SK-N-SH (cell line): ENCODE results near the gene AGXT. TPM values are rescaled to one million over a fixed set of nuclear protein-coding genes. Genes with fewer than 3 reads are reported as not detected.

ENCODE experiments used
- CTCF ChIA-PET: fragments of 300-600, 350-600 bp; formaldehyde crosslinking; extraction: SDS; loops from one replicate; lab custom pipeline; 2021; lab: Yijun Ruan, JAX
- POLR2A ChIA-PET: fragments of 350-600 bp; sonication (Branson Sonifier 250); formaldehyde crosslinking; extraction: SDS; loops from one replicate; lab custom pipeline; 2020; ENCODE audit warnings: antibody characterized with exemption, inconsistent platforms; lab: Yijun Ruan, JAX
- DNase-seq: peaks from one replicate; pipeline ENCODE4 v3.0.0; 2012
- H2AFZ ChIP-seq: fragments of 200-600 bp; sonication (generic); 2 replicates; pipeline ENCODE4 v1.8.1; 2016; ENCODE audit warnings: antibody characterized with exemption, mild to moderate bottlenecking, low read depth
- H3F3A ChIP-seq: fragments of 200-600 bp; sonication (generic); replicated peaks from 2 replicates; pipeline ENCODE3; 2016; ENCODE audit warnings: antibody characterized with exemption, mild to moderate bottlenecking; ENCODE audit not compliant: insufficient read depth
- H3K27ac ChIP-seq, 2 experiments: fragments of 200-500 bp in 1 of 2; fragments of 200-600 bp in 1 of 2; sonication (Bioruptor generic) in 1 of 2; sonication (generic), shearing (Covaris generic) in 1 of 2; 2 replicates each; pipeline versions ENCODE4 v1.5.1 to v1.6.1; 2014 to 2016; ENCODE audit warnings: low read depth in 2 of 2, inconsistent platforms in 1 of 2, low read length in 1 of 2, mild to moderate bottlenecking in 1 of 2, mixed read lengths in 1 of 2
- H3K27me3 ChIP-seq: fragments of 200-600 bp; sonication (generic), shearing (Covaris generic); 2 replicates; pipeline ENCODE4 v1.6.1; 2016; ENCODE audit warnings: mixed run types; ENCODE audit not compliant: insufficient read depth
- H3K36me3 ChIP-seq, 2 experiments: fragments of 200-500 bp in 1 of 2; fragments of 200-600 bp in 1 of 2; sonication (Bioruptor generic) in 1 of 2; sonication (generic) in 1 of 2; replicated peaks in 1 of 2; 2 replicates each; pipeline versions ENCODE3 to v1.5.1; 2014 to 2016; ENCODE audit warnings: low read length in 1 of 2, mild to moderate bottlenecking in 1 of 2; ENCODE audit not compliant: insufficient read depth in 2 of 2, control insufficient read depth in 1 of 2
- H3K4me1 ChIP-seq, 2 experiments: fragments of 200-500 bp in 1 of 2; fragments of 200-600 bp in 1 of 2; sonication (Bioruptor generic) in 1 of 2; sonication (generic), shearing (Covaris generic) in 1 of 2; 2 replicates each; pipeline versions ENCODE4 v1.5.1 to v1.6.1; 2014 to 2016; ENCODE audit warnings: low read depth in 1 of 2, low read length in 1 of 2, mixed run types in 1 of 2; ENCODE audit not compliant: insufficient read depth in 2 of 2, control insufficient read depth in 1 of 2
- H3K4me2 ChIP-seq: fragments of 200-600 bp; sonication (generic), shearing (Covaris generic); 2 replicates; pipeline ENCODE4 v1.6.1; 2017; ENCODE audit warnings: mixed run types
- H3K4me3 ChIP-seq, 2 experiments: fragments of 200-500 bp in 1 of 2; fragments of 200-600 bp in 1 of 2; sonication (Bioruptor generic) in 1 of 2; sonication (generic), shearing (Covaris generic) in 1 of 2; 2 replicates each; pipeline versions ENCODE4 v1.5.1 to v1.8.1; 2014 to 2016; ENCODE audit warnings: low read depth in 2 of 2, inconsistent platforms in 1 of 2, low read length in 1 of 2, mild to moderate bottlenecking in 1 of 2, mixed read lengths in 1 of 2, moderate library complexity in 1 of 2
- H3K79me2 ChIP-seq: fragments of 200-600 bp; sonication (generic); 2 replicates; pipeline ENCODE4 v1.8.1; 2017; ENCODE audit warnings: mild to moderate bottlenecking; ENCODE audit not compliant: insufficient read depth
- H3K9ac ChIP-seq: fragments of 200-600 bp; sonication (generic); 2 replicates; pipeline ENCODE4 v1.6.1; 2017; ENCODE audit warnings: mixed run types
- H3K9me2 ChIP-seq: fragments of 200-600 bp; sonication (generic); 2 replicates; pipeline ENCODE4 v1.6.1; 2017; ENCODE audit warnings: mixed run types
- H3K9me3 ChIP-seq: fragments of 200-600 bp; sonication (generic); 2 replicates; pipeline ENCODE4 v1.6.1; 2017; ENCODE audit warnings: mixed run types, mild to moderate bottlenecking, moderate library complexity
- H4K20me1 ChIP-seq: fragments of 200-600 bp; sonication (generic); 2 replicates; pipeline ENCODE4 v1.6.1; 2017; ENCODE audit warnings: mild to moderate bottlenecking, mixed run types; ENCODE audit not compliant: insufficient read depth
- CHD2 ChIP-seq: fragments of 150-350 bp; IDR thresholded peaks from 2 replicates; pipeline ENCODE4 v1.6.1; 2018; ENCODE audit warnings: low read length; ENCODE audit not compliant: partially characterized antibody
- EP300 ChIP-seq, 2 experiments: IDR thresholded peaks; 2 replicates each; pipeline versions ENCODE4 v1.4.0 to v1.6.1; 2012; ENCODE audit warnings: borderline replicate concordance in 1 of 2, low read depth in 1 of 2, low read length in 1 of 2
- EZH2phosphoT487 ChIP-seq: fragments of 200-600 bp; sonication (generic); IDR thresholded peaks from 2 replicates; pipeline ENCODE4 v1.6.1; 2017; ENCODE audit warnings: low read depth, mixed run types, mild to moderate bottlenecking, antibody characterized with exemption, moderate library complexity, borderline replicate concordance
- GATA2 ChIP-seq: sonication (generic); formaldehyde crosslinking; IDR thresholded peaks from 2 replicates; pipeline ENCODE4 v1.5.0; 2020; ENCODE audit warnings: mild to moderate bottlenecking, missing genetic modification reagents
- RAD21 ChIP-seq: IDR thresholded peaks from 2 replicates; pipeline ENCODE4 v1.6.1; 2012; ENCODE audit warnings: mild to moderate bottlenecking, low read length
- SMC3 ChIP-seq: IDR thresholded peaks from 2 replicates; pipeline ENCODE4 v1.6.1; 2012; ENCODE audit warnings: low read depth, low read length, improper control_type of control experiment
- TCF12 ChIP-seq: IDR thresholded peaks from 2 replicates; pipeline ENCODE4 v1.4.0; 2012
- YY1 ChIP-seq: IDR thresholded peaks from 2 replicates; pipeline ENCODE4 v1.4.0; 2012; ENCODE audit warnings: low read depth, mild to moderate bottlenecking
- WGBS: methylation state at CpG from one replicate; pipeline ENCODE4 v1.1.6; 2017; ENCODE audit warnings: low lambda C conversion rate; 5-methylcytosine and 5-hydroxymethylcytosine counted together
- polyA plus RNA-seq, 3 experiments: library from polyadenylated mRNA; depleted of rRNA; stranded (reverse); fragments of >200 nt; gene quantifications; 2 replicates each; pipeline ENCODE4 v1.2.3, GENCODE V29; 2012
- TF ChIP-seq, protein P1 (sequence below): IDR thresholded peaks from 2 replicates; pipeline ENCODE4 v1.4.0; 2012; ENCODE audit warnings: low read depth
- TF ChIP-seq, protein P2 (sequence below): fragments of 200-600 bp; sonication (generic); IDR thresholded peaks from 2 replicates; pipeline ENCODE4 v1.6.1; 2017; ENCODE audit warnings: antibody characterized with exemption, mild to moderate bottlenecking, moderate library complexity
- TF ChIP-seq, protein P3 (sequence below): IDR thresholded peaks from 2 replicates; pipeline ENCODE4; 2012
- TF ChIP-seq, protein P4 (sequence below): IDR thresholded peaks from 2 replicates; pipeline ENCODE4 v1.6.1; 2012; ENCODE audit warnings: mild to moderate bottlenecking, low read depth, low read length, moderate library complexity
- TF ChIP-seq, protein P5 (sequence below): IDR thresholded peaks from 2 replicates; pipeline ENCODE4 v1.4.0; 2012; ENCODE audit warnings: low read depth, borderline replicate concordance
- TF ChIP-seq, protein P6 (sequence below): IDR thresholded peaks from 2 replicates; pipeline ENCODE4 v1.4.0; 2012; ENCODE audit warnings: low read depth, borderline replicate concordance
- TF ChIP-seq, protein P7 (sequence below): fragments of 150-350 bp; IDR thresholded peaks from 2 replicates; pipeline ENCODE4 v1.6.1; 2017; ENCODE audit warnings: antibody characterized with exemption, low read length, low read depth, borderline replicate concordance

AGXT gene
- polyA plus RNA-seq, 1 of the 3 experiments (the other 2 are of a cell fraction), result not detected

DNA sequence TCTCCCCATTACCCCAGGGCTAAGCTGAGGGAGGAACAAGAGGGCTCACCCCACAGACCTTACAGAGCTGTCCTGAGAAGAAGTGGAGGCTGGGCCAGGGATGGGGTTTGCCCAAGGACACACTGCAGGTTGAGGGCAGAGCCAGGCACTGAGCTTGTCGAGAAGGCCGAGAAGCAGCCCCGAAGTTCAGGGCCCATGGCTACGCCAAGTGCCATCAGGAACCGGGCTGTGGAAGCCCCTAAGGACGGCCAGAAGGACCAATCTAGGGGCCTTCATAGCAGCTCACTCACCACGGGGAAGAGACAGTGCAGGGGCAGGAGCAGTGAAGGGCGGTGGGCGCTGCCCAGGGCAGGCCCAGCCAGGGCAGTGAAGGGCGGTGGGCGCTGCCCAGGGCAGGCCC, 18.6 kb upstream of the AGXT start:
- Histone ChIP-seq H3K4me2 (no peak overlapping the region), H3K9ac (no peak overlapping the region), H3F3A (no peaks in the 10 kb centered on the region), H3K4me3 (no peak overlapping the region), H4K20me1 (no peaks in the 10 kb centered on the region), H3K4me1 (no peaks in the 10 kb centered on the region), H3K9me2 (no peaks in the 10 kb centered on the region), H3K27ac (no peak overlapping the region), H3K79me2 (no peaks in the 10 kb centered on the region), H3K9me3 (no peaks in the 10 kb centered on the region), H3K27me3 (no peaks in the 10 kb centered on the region; the same call in 1 of the 2 replicates), H3K36me3 (no peaks in the 10 kb centered on the region), H2AFZ (no peak overlapping the region)
- TF ChIP-seq, protein P1, sequence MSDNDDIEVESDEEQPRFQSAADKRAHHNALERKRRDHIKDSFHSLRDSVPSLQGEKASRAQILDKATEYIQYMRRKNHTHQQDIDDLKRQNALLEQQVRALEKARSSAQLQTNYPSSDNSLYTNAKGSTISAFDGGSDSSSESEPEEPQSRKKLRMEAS, result no peak
- TF ChIP-seq YY1, result no peak
- TF ChIP-seq, protein P2, sequence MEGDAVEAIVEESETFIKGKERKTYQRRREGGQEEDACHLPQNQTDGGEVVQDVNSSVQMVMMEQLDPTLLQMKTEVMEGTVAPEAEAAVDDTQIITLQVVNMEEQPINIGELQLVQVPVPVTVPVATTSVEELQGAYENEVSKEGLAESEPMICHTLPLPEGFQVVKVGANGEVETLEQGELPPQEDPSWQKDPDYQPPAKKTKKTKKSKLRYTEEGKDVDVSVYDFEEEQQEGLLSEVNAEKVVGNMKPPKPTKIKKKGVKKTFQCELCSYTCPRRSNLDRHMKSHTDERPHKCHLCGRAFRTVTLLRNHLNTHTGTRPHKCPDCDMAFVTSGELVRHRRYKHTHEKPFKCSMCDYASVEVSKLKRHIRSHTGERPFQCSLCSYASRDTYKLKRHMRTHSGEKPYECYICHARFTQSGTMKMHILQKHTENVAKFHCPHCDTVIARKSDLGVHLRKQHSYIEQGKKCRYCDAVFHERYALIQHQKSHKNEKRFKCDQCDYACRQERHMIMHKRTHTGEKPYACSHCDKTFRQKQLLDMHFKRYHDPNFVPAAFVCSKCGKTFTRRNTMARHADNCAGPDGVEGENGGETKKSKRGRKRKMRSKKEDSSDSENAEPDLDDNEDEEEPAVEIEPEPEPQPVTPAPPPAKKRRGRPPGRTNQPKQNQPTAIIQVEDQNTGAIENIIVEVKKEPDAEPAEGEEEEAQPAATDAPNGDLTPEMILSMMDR, result no peak
- no peak for TF ChIP-seq SMC3
- TF ChIP-seq CHD2, result no peak
- no peak for TF ChIP-seq EP300 (IDR thresholded peaks at IDR 0.05; ENCODE audit: borderline replicate concordance in 1 of 2, low read depth in 1 of 2, low read length in 1 of 2)
- DNase-seq, result no peak
- ChIA-PET CTCF (interaction anchor here (1.3 to 6.4 kb wide), 4 partner anchors 8 to 65 kb away, joined by 3 to 71 read pairs (median 4); no protein-coding TSS in a partner anchor), POLR2A (no interaction called here)
- WGBS, result 53% methylated on average over 6 of the region's 11 CpGs

DNA sequence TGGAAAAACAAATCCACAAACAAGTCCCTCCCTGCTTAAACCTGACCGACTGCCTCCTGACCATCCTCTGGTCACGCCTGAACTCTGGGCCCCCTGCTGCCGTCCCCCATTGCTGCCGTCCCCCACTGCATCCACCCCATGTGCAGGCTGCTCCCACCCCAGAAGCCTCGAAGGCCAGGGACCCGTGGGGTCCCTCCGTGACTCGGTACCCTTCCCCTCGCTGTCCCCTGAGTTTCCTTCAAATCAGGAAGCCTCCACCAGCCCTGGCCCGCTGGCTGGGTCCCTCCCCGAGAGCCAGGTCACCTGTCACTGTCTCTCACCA, 17.9 kb upstream of the AGXT start:
- Histone ChIP-seq H3K79me2 (no peaks in the 10 kb centered on the region), H3K9me3 (no peaks in the 10 kb centered on the region), H3K9me2 (no peaks in the 10 kb centered on the region), H3K4me2 (no peak overlapping the region), H3K27me3 (no peaks in the 10 kb centered on the region), H4K20me1 (no peaks in the 10 kb centered on the region), H3K27ac (no peak overlapping the region), H3K4me3 (no peak overlapping the region), H3F3A (no peaks in the 10 kb centered on the region), H3K36me3 (no peaks in the 10 kb centered on the region), H2AFZ (no peak overlapping the region), H3K4me1 (no peaks in the 10 kb centered on the region), H3K9ac (no peak overlapping the region)
- ChIA-PET POLR2A (interaction anchor here (0.9 kb wide), 1 partner anchor 251 kb away, joined by 4 read pairs; the partner anchor contains the start of gene MTERF4), CTCF (interaction anchor here (0.6 to 6.4 kb wide), 70 partner anchors 11 to 808 kb away, joined by 3 to 71 read pairs (median 4); partner anchors contain the start of genes CROCC2, DUSP28, KIF1A and MAB21L4)
- DNase-seq, result no peak
- 43% methylated on average over 10 of the region's 11 CpGs for WGBS
- TF ChIP-seq EZH2phosphoT487 (no peak), GATA2 (no peak), RAD21 (no peak), CHD2 (no peak), YY1 (no peak), TCF12 (no peak)
- TF ChIP-seq, protein P3, sequence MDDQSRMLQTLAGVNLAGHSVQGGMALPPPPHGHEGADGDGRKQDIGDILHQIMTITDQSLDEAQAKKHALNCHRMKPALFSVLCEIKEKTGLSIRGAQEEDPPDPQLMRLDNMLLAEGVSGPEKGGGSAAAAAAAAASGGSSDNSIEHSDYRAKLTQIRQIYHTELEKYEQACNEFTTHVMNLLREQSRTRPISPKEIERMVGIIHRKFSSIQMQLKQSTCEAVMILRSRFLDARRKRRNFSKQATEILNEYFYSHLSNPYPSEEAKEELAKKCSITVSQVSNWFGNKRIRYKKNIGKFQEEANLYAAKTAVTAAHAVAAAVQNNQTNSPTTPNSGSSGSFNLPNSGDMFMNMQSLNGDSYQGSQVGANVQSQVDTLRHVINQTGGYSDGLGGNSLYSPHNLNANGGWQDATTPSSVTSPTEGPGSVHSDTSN, result no peak
- TF ChIP-seq, protein P1, result no peak
- TF ChIP-seq, protein P4, sequence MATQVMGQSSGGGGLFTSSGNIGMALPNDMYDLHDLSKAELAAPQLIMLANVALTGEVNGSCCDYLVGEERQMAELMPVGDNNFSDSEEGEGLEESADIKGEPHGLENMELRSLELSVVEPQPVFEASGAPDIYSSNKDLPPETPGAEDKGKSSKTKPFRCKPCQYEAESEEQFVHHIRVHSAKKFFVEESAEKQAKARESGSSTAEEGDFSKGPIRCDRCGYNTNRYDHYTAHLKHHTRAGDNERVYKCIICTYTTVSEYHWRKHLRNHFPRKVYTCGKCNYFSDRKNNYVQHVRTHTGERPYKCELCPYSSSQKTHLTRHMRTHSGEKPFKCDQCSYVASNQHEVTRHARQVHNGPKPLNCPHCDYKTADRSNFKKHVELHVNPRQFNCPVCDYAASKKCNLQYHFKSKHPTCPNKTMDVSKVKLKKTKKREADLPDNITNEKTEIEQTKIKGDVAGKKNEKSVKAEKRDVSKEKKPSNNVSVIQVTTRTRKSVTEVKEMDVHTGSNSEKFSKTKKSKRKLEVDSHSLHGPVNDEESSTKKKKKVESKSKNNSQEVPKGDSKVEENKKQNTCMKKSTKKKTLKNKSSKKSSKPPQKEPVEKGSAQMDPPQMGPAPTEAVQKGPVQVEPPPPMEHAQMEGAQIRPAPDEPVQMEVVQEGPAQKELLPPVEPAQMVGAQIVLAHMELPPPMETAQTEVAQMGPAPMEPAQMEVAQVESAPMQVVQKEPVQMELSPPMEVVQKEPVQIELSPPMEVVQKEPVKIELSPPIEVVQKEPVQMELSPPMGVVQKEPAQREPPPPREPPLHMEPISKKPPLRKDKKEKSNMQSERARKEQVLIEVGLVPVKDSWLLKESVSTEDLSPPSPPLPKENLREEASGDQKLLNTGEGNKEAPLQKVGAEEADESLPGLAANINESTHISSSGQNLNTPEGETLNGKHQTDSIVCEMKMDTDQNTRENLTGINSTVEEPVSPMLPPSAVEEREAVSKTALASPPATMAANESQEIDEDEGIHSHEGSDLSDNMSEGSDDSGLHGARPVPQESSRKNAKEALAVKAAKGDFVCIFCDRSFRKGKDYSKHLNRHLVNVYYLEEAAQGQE, result no peak
- TF ChIP-seq, protein P5, sequence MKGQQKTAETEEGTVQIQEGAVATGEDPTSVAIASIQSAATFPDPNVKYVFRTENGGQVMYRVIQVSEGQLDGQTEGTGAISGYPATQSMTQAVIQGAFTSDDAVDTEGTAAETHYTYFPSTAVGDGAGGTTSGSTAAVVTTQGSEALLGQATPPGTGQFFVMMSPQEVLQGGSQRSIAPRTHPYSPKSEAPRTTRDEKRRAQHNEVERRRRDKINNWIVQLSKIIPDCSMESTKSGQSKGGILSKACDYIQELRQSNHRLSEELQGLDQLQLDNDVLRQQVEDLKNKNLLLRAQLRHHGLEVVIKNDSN, result no peak
- TF ChIP-seq, protein P6, sequence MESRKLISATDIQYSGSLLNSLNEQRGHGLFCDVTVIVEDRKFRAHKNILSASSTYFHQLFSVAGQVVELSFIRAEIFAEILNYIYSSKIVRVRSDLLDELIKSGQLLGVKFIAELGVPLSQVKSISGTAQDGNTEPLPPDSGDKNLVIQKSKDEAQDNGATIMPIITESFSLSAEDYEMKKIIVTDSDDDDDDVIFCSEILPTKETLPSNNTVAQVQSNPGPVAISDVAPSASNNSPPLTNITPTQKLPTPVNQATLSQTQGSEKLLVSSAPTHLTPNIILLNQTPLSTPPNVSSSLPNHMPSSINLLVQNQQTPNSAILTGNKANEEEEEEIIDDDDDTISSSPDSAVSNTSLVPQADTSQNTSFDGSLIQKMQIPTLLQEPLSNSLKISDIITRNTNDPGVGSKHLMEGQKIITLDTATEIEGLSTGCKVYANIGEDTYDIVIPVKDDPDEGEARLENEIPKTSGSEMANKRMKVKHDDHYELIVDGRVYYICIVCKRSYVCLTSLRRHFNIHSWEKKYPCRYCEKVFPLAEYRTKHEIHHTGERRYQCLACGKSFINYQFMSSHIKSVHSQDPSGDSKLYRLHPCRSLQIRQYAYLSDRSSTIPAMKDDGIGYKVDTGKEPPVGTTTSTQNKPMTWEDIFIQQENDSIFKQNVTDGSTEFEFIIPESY, result no peak
- TF ChIP-seq, protein P7, sequence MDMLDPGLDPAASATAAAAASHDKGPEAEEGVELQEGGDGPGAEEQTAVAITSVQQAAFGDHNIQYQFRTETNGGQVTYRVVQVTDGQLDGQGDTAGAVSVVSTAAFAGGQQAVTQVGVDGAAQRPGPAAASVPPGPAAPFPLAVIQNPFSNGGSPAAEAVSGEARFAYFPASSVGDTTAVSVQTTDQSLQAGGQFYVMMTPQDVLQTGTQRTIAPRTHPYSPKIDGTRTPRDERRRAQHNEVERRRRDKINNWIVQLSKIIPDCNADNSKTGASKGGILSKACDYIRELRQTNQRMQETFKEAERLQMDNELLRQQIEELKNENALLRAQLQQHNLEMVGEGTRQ, result no peak
